ENCODE data around the gene MLYCD.

DNA sequence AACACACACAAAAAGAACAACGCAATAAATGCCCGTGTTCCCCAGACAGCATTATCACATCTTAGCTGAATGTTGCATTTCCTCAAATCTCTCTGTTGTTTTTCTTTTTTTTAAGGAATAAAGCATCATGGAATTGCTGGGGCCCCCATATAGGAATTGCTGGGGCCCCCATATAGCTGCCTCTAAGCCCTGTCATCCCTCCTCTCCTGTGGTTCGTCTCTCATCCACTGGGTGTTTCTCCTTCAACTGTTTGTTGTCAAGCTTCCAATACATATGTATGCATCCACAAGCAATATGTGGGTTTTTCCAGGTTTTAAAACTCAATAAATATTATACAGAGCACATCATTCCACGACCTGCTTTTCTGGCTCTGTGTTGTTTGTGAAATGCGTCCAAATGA, 48.0 kb upstream of the MLYCD start:
- TF ChIP-seq GATA3 (IDR thresholded peaks at IDR 0.05; ENCODE audit: low read depth, low read length) (no peak), GATA2 (IDR thresholded peaks at IDR 0.05; ENCODE audit: low read depth, low read length) (no peak)
